Choroid plexus epithelial cell (primary cell): ENCODE measurements around the gene LHFPL6.

Experiments used
- DNase-seq: peaks from one replicate; pipeline ENCODE4 v3.0.0-alpha.2; 2010; ENCODE audit warnings: low read depth
- H3K4me3 ChIP-seq: 2 replicates; pipeline ENCODE4 v1.5.1; 2011; ENCODE audit warnings: low read depth, mild to moderate bottlenecking, control low read depth, low read length, moderate library complexity
- CTCF ChIP-seq: conservative IDR thresholded peaks from 2 replicates; pipeline ENCODE4 v1.5.1; 2011; ENCODE audit warnings: low read depth, mild to moderate bottlenecking, control low read depth, inconsistent platforms, low read length, moderate library complexity

The LHFPL6 gene

GRCh38 chr13:39463611-39464010, 139.4 kb downstream of the LHFPL6 start:
- TF ChIP-seq CTCF = no peak
- H3K4me3 ChIP-seq = no peak overlapping the region
- no peak for DNase-seq

DNA sequence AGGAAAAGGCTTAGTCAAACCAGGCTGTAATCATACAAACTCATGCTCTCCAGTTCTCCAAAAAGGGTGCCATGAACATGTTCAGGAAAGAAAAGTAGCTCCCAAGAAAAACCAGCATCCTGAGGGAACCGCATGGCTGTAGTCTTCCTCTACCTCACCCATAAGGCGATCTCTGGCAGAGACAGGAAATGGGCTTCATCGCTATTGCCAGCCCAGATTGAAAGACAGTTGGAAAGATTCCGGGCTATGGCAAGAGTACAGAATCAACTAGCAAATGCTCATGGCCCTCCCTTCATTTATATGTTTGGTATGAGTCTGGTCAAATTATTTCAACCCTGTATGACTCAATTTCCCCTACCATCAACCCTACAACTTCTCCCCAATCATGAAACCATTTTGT, 140.1 kb downstream of the LHFPL6 start:
- no peak overlapping the region for H3K4me3 ChIP-seq
- no peak for DNase-seq
- no peak for TF ChIP-seq CTCF

- no peak for TF ChIP-seq CTCF
- DNase-seq = peak; percentile 61
- H3K4me3 ChIP-seq = no peak overlapping the region
These were observed 140.6 kb downstream of the LHFPL6 start for GRCh38 chr13:39462428-39462827.

GRCh38 chr13:39461685-39462266, 141.2 kb downstream of the LHFPL6 start:
- DNase-seq = peak; percentile 46
- no peak for TF ChIP-seq CTCF
- H3K4me3 ChIP-seq = no peak overlapping the region

GRCh38 chr13:39457274-39457673, 145.7 kb downstream of the LHFPL6 start:
- H3K4me3 ChIP-seq = no peak overlapping the region
- TF ChIP-seq CTCF = no peak
- DNase-seq = no peak

DNA sequence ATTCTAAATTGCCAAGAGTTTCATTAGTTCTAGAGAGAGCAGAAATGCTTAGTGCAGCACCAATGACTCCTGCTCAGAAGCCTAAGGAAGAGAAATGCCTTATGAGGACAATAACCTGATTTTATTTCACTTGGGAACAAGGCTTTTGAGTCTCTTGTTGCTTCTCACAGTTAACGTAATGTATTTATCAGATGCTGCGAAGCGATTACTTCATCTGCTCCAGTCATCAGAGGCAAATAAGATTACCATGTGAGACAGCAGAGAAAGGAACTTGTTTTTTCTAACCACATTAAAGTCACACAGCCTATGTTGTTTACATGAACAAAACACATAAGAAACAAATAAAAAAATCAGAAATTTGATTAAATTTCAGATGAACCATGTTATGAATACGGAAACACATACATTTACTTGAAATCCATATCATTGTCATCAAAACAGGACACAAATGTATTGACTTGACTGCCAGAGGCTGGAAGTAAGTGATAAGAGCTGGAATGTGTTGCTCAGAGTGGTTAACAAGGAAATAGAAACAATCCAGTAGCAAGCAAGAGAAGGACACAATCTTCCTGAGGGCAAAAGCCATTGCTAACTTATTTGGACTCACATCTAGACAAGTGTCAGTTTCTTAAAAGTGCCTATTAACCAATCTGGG, 147.3 kb downstream of the LHFPL6 start:
- peak; percentile 72 for DNase-seq
- no peak overlapping the region for H3K4me3 ChIP-seq
- TF ChIP-seq CTCF = no peak

DNA sequence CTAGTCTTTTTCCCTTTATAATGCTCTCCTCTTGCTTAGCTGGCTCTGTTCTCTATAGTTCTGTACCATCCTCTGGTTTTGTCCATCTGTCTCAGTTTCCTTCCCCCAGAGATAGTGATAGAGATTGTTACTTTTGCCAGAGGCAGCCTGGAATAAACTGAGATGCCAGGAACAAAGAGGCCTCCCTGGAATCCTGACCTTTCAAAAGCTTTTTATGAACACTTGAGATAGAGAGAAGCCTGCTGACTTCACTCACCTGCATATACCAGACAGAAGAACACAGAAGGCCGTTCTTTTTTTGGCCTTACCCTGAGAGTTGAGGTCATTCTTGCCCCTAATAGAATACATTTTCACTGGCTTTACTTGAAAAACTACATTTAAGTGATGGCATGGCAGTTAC, 150.2 kb downstream of the LHFPL6 start:
- DNase-seq = no peak
- no peak overlapping the region for H3K4me3 ChIP-seq

More for the DNA sequence above, 150.2 kb downstream of the LHFPL6 start:
- no peak for TF ChIP-seq CTCF
